ENCODE data around the gene ZNF799. TPM values are rescaled to one million over a fixed set of nuclear protein-coding genes. Genes with fewer than 3 reads are reported as not detected.

The ZNF799 gene
- total RNA-seq, 4 donors from 2014 or later: 3.3 to 6.6 (median 3.4) TPM

DNA sequence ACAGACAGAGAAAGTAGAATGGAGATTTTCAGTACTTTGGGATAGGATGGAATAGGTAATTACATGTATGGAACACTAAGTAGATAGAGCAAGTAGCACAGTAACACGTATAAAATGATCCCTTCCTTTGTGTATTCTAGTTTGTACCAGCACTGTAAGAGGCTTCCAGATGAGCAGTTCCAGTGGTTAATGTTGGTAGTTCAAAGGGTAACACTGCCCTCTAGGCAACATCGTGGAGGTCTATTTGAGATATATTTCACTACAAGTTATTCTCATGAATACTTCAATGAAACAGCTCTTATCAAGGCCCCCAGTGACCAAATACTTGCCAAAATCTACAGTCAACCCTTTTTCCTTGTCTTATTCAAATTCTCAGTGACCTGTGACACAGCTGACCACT is 54.2 kb downstream of the ZNF799 start:
- no peak for TF ChIP-seq POLR2AphosphoS5 (IDR thresholded peaks at IDR 0.05)
- TF ChIP-seq, protein P1, sequence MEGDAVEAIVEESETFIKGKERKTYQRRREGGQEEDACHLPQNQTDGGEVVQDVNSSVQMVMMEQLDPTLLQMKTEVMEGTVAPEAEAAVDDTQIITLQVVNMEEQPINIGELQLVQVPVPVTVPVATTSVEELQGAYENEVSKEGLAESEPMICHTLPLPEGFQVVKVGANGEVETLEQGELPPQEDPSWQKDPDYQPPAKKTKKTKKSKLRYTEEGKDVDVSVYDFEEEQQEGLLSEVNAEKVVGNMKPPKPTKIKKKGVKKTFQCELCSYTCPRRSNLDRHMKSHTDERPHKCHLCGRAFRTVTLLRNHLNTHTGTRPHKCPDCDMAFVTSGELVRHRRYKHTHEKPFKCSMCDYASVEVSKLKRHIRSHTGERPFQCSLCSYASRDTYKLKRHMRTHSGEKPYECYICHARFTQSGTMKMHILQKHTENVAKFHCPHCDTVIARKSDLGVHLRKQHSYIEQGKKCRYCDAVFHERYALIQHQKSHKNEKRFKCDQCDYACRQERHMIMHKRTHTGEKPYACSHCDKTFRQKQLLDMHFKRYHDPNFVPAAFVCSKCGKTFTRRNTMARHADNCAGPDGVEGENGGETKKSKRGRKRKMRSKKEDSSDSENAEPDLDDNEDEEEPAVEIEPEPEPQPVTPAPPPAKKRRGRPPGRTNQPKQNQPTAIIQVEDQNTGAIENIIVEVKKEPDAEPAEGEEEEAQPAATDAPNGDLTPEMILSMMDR (IDR thresholded peaks at IDR 0.05): no peak
- TF ChIP-seq EP300 (IDR thresholded peaks at IDR 0.05): no peak
- no peak for TF ChIP-seq POLR2A (IDR thresholded peaks at IDR 0.05; ENCODE audit: low read depth)
- Histone ChIP-seq H3K36me3 (peaks cover 16 to 30% (median 26%) of the 10 kb centered on the region in 4 donors), H3K4me3 (no peak overlapping the region), H3K27ac (replicated peaks in 1 of 4) (no peak overlapping the region), H3K27me3 (no peaks in the 10 kb centered on the region), H3K4me1 (no peaks in the 10 kb centered on the region), H3K9me3 (peaks cover 0 to 50% (median 38%) of the 10 kb centered on the region in 4 donors)
- DNase-seq (ENCODE audit: extremely low spot score): no peak
- intact Hi-C loops (cut with DNase I): no loop called here
- 77% methylated on average over 2 of the region's 2 CpGs for WGBS

DNA sequence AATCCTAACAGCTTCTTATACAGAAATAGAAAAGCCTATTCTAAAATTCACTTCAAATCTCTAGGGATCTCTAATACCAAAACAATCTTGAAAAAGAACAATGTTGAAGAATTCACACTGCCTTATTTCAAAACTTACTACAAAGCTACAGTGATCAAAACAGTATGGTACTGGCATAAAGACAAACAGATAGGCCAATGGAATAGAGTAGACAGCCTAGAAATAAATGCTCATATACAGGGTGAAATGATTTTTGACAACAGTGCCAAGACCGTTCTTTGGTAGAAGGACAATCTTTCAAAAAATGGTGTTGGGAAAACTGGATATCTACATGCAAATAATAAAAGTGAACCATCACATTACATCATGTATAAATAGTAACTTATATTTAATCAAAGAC is 55.9 kb downstream of the ZNF799 start:
- WGBS: 100% methylated on average over 1 of the region's 1 CpG
- intact Hi-C loops (cut with DNase I): no loop called here
- no peak overlapping the region for H3K27ac ChIP-seq (replicated peaks in 1 of 4)
- no peak for DNase-seq (ENCODE audit: extremely low spot score)
- H3K4me3 ChIP-seq: no peak overlapping the region
- peaks cover 0 to 33% (median 22%) of the 10 kb centered on the region in 4 donors for H3K9me3 ChIP-seq
- H3K27me3 ChIP-seq: no peaks in the 10 kb centered on the region
- peaks cover 2 to 13% (median 9%) of the 10 kb centered on the region in 4 donors for H3K36me3 ChIP-seq
- TF ChIP-seq, protein P1 (IDR thresholded peaks at IDR 0.05): no peak
- no peak for TF ChIP-seq POLR2AphosphoS5 (IDR thresholded peaks at IDR 0.05)
- no peak for TF ChIP-seq POLR2A (IDR thresholded peaks at IDR 0.05; ENCODE audit: low read depth)
- no peak for TF ChIP-seq EP300 (IDR thresholded peaks at IDR 0.05)
- H3K4me1 ChIP-seq: no peaks in the 10 kb centered on the region

Small RNAs within 50 kb of the gene (small RNA-seq; reads per million reads assigned to genes)
- gene RPS29P23: 0 reads per million in 3 donors

Other genes starting within 250 kb of the ZNF799 start
- gene ZNF625, start 244.5 kb downstream of the ZNF799 start, total RNA-seq: 1 to 10 TPM; 4.5 to 8.7 (median 7.8) TPM
- 1 to 10 TPM; 6.6 to 8.9 (median 7.5) TPM for gene ZNF136, start 238.2 kb downstream of the ZNF799 start, total RNA-seq
- gene ZNF44, start 106.4 kb downstream of the ZNF799 start, total RNA-seq: 1 to 10 TPM; 8.8 to 9.7 (median 9.4) TPM
- 1 to 10 TPM; 2.3 to 3.4 (median 2.9) TPM for gene ZNF563, start 67.6 kb downstream of the ZNF799 start, total RNA-seq
- 1 to 10 TPM; 3.3 to 4.6 (median 3.6) TPM for gene ZNF442, start 35.6 kb downstream of the ZNF799 start, total RNA-seq
- 1 to 10 TPM; 3.5 to 5.4 (median 4.8) TPM for gene ZNF443, start 39.8 kb upstream of the ZNF799 start, total RNA-seq
- gene ZNF709, start 83.5 kb upstream of the ZNF799 start, total RNA-seq: 1 to 10 TPM; 1.7 to 2.9 (median 2.3) TPM
- gene ZNF564, start 150.2 kb upstream of the ZNF799 start, total RNA-seq: 10 to 100 TPM in 1 of 4 donors, 1 to 10 TPM in 3; 8.3 to 13.7 (median 9.3) TPM
- 1 to 10 TPM; 3.3 to 6.7 (median 5.3) TPM for gene ZNF490, start 209.5 kb upstream of the ZNF799 start, total RNA-seq
- 10 to 100 TPM; 14.0 to 21.6 (median 17.3) TPM for gene ZNF791, start 209.6 kb upstream of the ZNF799 start, total RNA-seq

All from esophagus muscularis mucosa (tissue), 4 donors.